ENCODE results near the gene PKHD1.

DNA sequence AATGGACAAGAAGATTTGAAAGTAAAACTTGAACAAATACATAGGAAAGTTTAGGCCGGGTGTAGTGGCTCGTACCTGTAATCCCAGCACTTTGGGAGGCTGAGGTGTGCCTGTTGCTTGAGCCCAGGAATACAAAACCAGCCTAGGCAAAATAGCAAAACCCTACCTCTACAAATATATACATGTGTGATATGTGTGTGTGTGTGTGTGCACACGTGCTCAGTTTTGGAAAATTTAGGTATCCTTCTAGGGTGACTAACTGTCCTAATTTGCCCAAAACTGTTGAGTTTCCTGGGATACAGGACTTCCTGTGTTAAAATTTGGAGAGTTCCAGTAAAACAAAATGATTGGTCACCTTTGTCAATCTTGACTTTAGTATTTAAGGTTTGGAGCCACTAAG lies 503.2 kb downstream of the PKHD1 start:
- TF ChIP-seq, protein P1, sequence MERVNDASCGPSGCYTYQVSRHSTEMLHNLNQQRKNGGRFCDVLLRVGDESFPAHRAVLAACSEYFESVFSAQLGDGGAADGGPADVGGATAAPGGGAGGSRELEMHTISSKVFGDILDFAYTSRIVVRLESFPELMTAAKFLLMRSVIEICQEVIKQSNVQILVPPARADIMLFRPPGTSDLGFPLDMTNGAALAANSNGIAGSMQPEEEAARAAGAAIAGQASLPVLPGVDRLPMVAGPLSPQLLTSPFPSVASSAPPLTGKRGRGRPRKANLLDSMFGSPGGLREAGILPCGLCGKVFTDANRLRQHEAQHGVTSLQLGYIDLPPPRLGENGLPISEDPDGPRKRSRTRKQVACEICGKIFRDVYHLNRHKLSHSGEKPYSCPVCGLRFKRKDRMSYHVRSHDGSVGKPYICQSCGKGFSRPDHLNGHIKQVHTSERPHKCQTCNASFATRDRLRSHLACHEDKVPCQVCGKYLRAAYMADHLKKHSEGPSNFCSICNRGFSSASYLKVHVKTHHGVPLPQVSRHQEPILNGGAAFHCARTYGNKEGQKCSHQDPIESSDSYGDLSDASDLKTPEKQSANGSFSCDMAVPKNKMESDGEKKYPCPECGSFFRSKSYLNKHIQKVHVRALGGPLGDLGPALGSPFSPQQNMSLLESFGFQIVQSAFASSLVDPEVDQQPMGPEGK (CRISPR knock-in tag; IDR thresholded peaks at IDR 0.05; ENCODE audit: borderline replicate concordance), result no peak
- no peak for TF ChIP-seq ARNTL (CRISPR knock-in tag; IDR thresholded peaks at IDR 0.05; ENCODE audit: borderline replicate concordance, low read depth)
- TF ChIP-seq OSR1 (CRISPR knock-in tag; IDR thresholded peaks at IDR 0.05), result no peak
- TF ChIP-seq ZNF8 (CRISPR knock-in tag; IDR thresholded peaks at IDR 0.05), result no peak
- TF ChIP-seq, protein P2, sequence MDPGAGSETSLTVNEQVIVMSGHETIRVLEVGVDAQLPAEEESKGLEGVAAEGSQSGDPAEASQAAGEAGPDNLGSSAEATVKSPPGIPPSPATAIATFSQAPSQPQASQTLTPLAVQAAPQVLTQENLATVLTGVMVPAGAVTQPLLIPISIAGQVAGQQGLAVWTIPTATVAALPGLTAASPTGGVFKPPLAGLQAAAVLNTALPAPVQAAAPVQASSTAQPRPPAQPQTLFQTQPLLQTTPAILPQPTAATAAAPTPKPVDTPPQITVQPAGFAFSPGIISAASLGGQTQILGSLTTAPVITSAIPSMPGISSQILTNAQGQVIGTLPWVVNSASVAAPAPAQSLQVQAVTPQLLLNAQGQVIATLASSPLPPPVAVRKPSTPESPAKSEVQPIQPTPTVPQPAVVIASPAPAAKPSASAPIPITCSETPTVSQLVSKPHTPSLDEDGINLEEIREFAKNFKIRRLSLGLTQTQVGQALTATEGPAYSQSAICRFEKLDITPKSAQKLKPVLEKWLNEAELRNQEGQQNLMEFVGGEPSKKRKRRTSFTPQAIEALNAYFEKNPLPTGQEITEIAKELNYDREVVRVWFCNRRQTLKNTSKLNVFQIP (CRISPR knock-in tag; IDR thresholded peaks at IDR 0.05; ENCODE audit: borderline replicate concordance, low read depth), result no peak
- TF ChIP-seq, protein P3, sequence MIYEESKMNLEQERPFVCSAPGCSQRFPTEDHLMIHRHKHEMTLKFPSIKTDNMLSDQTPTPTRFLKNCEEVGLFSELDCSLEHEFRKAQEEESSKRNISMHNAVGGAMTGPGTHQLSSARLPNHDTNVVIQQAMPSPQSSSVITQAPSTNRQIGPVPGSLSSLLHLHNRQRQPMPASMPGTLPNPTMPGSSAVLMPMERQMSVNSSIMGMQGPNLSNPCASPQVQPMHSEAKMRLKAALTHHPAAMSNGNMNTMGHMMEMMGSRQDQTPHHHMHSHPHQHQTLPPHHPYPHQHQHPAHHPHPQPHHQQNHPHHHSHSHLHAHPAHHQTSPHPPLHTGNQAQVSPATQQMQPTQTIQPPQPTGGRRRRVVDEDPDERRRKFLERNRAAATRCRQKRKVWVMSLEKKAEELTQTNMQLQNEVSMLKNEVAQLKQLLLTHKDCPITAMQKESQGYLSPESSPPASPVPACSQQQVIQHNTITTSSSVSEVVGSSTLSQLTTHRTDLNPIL (CRISPR knock-in tag; IDR thresholded peaks at IDR 0.05; ENCODE audit: low read depth), result no peak
- TF ChIP-seq RARB (CRISPR knock-in tag; IDR thresholded peaks at IDR 0.05), result no peak
